Hepatocyte (in vitro differentiated cells): Measurements from ENCODE around the gene CA7. TPM values are rescaled to one million over a fixed set of nuclear protein-coding genes. Genes with fewer than 3 reads are reported as not detected.
A peak's percentile ranks its signal among the peaks of the same experiment; 100 is the strongest.

Experiments
- DNase-seq: peaks from one replicate; pipeline ENCODE4 v3.0.0-alpha.2; 2016; ENCODE audit warnings: low spot score
- H2AFZ ChIP-seq: fragments of 200-600 bp; sonication (generic); 2 replicates; pipeline ENCODE4 v1.6.0; 2016; ENCODE audit warnings: antibody characterized with exemption, mild to moderate bottlenecking
- H3K27ac ChIP-seq: fragments of 200-600 bp; sonication (generic); 2 replicates; pipeline ENCODE4 v1.5.1; 2016; ENCODE audit warnings: mild to moderate bottlenecking
- H3K27me3 ChIP-seq: fragments of 200-600 bp; sonication (generic); 2 replicates; pipeline ENCODE4 v1.6.1; 2016
- H3K36me3 ChIP-seq: fragments of 200-600 bp; sonication (generic); replicated peaks from 2 replicates; pipeline ENCODE4 v1.5.1; 2016; ENCODE audit warnings: low read depth; ENCODE audit not compliant: insufficient read depth
- H3K4me1 ChIP-seq: fragments of 200-600 bp; sonication (generic); 2 replicates; pipeline ENCODE4 v1.5.1; 2016; ENCODE audit warnings: mild to moderate bottlenecking, moderate library complexity; ENCODE audit not compliant: insufficient read depth
- H3K4me2 ChIP-seq: fragments of 200-600 bp; sonication (generic); 2 replicates; pipeline ENCODE4 v1.6.0; 2016
- H3K4me3 ChIP-seq: fragments of 200-600 bp; sonication (generic); 2 replicates; pipeline ENCODE4 v1.5.1; 2016; ENCODE audit warnings: mild to moderate bottlenecking
- H3K79me2 ChIP-seq: fragments of 200-600 bp; sonication (generic); 2 replicates; pipeline ENCODE4 v1.6.0; 2017; ENCODE audit warnings: mild to moderate bottlenecking
- H3K9me2 ChIP-seq: fragments of 200-600 bp; sonication (generic); replicated peaks from 2 replicates; pipeline ENCODE4 v1.6.0; 2017; ENCODE audit warnings: mild to moderate bottlenecking; ENCODE audit not compliant: insufficient read depth
- H3K9me3 ChIP-seq: fragments of 200-600 bp; sonication (generic); 2 replicates; pipeline ENCODE4 v1.5.1; 2016; ENCODE audit warnings: low read depth, mild to moderate bottlenecking
- H4K20me1 ChIP-seq: fragments of 200-600 bp; sonication (generic); 2 replicates; pipeline ENCODE4 v1.6.0; 2016; ENCODE audit warnings: mild to moderate bottlenecking; ENCODE audit not compliant: insufficient read depth, poor library complexity, severe bottlenecking
- CTCF ChIP-seq: fragments of 200-600 bp; sonication (generic); IDR thresholded peaks from 2 replicates; pipeline ENCODE4 v1.5.1; 2016; ENCODE audit warnings: antibody characterized with exemption, mild to moderate bottlenecking; ENCODE audit not compliant: poor library complexity
- EZH2 ChIP-seq: fragments of 200-600 bp; sonication (generic); IDR thresholded peaks from 2 replicates; pipeline ENCODE4 v1.6.1; 2016; ENCODE audit warnings: antibody characterized with exemption, mild to moderate bottlenecking, borderline replicate concordance
- EZH2phosphoT487 ChIP-seq: fragments of 200-600 bp; sonication (generic); IDR thresholded peaks from one replicate; pipeline ENCODE4 v1.6.1; 2018; ENCODE audit warnings: antibody characterized with exemption, mild to moderate bottlenecking, low read depth, moderate library complexity; ENCODE audit not compliant: unreplicated experiment, severe bottlenecking
- WGBS: methylation state at CpG from one replicate; pipeline ENCODE4 v1.1.6; 2016; ENCODE audit warnings: low lambda C conversion rate; ENCODE audit errors: missing lambda C conversion rate; 5-methylcytosine and 5-hydroxymethylcytosine counted together
- polyA plus RNA-seq: library from polyadenylated mRNA; unstranded; fragments of >200 nt; fragmentation: Nextera tagmentation; extraction: Ambion mirVana; gene quantifications from 2 replicates; pipeline ENCODE4 v1.2.1, GENCODE V29; 2016
- total RNA-seq: library from RNA; depleted of rRNA; stranded (reverse); fragments of >200 nt; gene quantifications from 2 replicates; pipeline ENCODE4 v1.2.3, GENCODE V29; 2014

The CA7 gene
- total and polyA plus RNA-seq, 2 experiments from 2014 or later, result 0.25 to 2.5 TPM

- H3K27ac ChIP-seq, result no peak overlapping the region
- WGBS, result 43% methylated on average over 1 of the region's 1 CpG
- H2AFZ ChIP-seq, result no peak overlapping the region
- H3K9me2 ChIP-seq, result no peaks in the 10 kb centered on the region
- H3K36me3 ChIP-seq, result no peaks in the 10 kb centered on the region
- no peaks in the 10 kb centered on the region for H3K27me3 ChIP-seq
- no peaks in the 10 kb centered on the region for H3K79me2 ChIP-seq
- no peak for DNase-seq
- no peak for TF ChIP-seq CTCF
- TF ChIP-seq EZH2, result no peak
- TF ChIP-seq EZH2phosphoT487, result no peak
- peaks cover 3% of the 10 kb centered on the region for H3K4me1 ChIP-seq
- no peak overlapping the region for H3K4me2 ChIP-seq
- no peaks in the 10 kb centered on the region for H4K20me1 ChIP-seq
- no peak overlapping the region for H3K4me3 ChIP-seq
- H3K9me3 ChIP-seq, result no peaks in the 10 kb centered on the region
Observed at GRCh38 chr16:66874079-66874775, 30.0 kb downstream of the CA7 start.

- peaks cover 5% of the 10 kb centered on the region for H3K4me1 ChIP-seq
- no peak for DNase-seq
- H3K9me3 ChIP-seq, result no peaks in the 10 kb centered on the region
- H3K4me2 ChIP-seq, result no peak overlapping the region
- TF ChIP-seq EZH2 (no peak), EZH2phosphoT487 (no peak), CTCF (no peak)
- WGBS, result 84% methylated on average over 5 of the region's 5 CpGs
- H3K36me3 ChIP-seq, result no peaks in the 10 kb centered on the region
- no peaks in the 10 kb centered on the region for H3K27me3 ChIP-seq
- H4K20me1 ChIP-seq, result no peaks in the 10 kb centered on the region
- no peak overlapping the region for H3K4me3 ChIP-seq
- peaks cover 24% of the 10 kb centered on the region for H3K79me2 ChIP-seq
- no peak overlapping the region for H3K27ac ChIP-seq
- H3K9me2 ChIP-seq, result no peaks in the 10 kb centered on the region
- no peak overlapping the region for H2AFZ ChIP-seq
Observed at GRCh38 chr16:66878067-66878466, 33.9 kb downstream of the CA7 start.

- no peak for TF ChIP-seq EZH2phosphoT487
- TF ChIP-seq CTCF, result no peak
- no peak for TF ChIP-seq EZH2
- H3K27ac ChIP-seq, result peak within 1 kb of the TSS; percentile 65
- peaks cover 33% of the 10 kb centered on the region for H3K79me2 ChIP-seq
- H3K4me2 ChIP-seq, result peak within 1 kb of the TSS; percentile 99
- WGBS, result under 1% methylated on average over 36 of the region's 58 CpGs
- peaks cover 5% of the 10 kb centered on the region for H3K4me1 ChIP-seq
- peak within 1 kb of the TSS; percentile 90 for H2AFZ ChIP-seq
- no peaks in the 10 kb centered on the region for H3K9me3 ChIP-seq
- H3K36me3 ChIP-seq, result no peaks in the 10 kb centered on the region
- H3K9me2 ChIP-seq, result no peaks in the 10 kb centered on the region
- DNase-seq, result peak; percentile 96
- no peaks in the 10 kb centered on the region for H4K20me1 ChIP-seq
- no peaks in the 10 kb centered on the region for H3K27me3 ChIP-seq
- peak within 1 kb of the TSS; percentile 69 for H3K4me3 ChIP-seq
Observed at GRCh38 chr16:66880288-66881013, 36.2 kb downstream of the CA7 start, which contains the start of gene PDP2. Gene PDP2, plus strand, starts transcription at chr16:66880515. Its CDS starts 3,770 bp downstream, at chr16:66884285.
